Head of caudate nucleus (tissue), 42 donors: ENCODE results near the gene OPCML.

Experiments
- DNase-seq, 42 donors: peaks; one replicate each; pipeline versions ENCODE4 v3.0.0 to v3.0.0-alpha.2; 2020 to 2021; ENCODE audit warnings: mixed read lengths in 7 of 42
- intact Hi-C: fragments of 100-400 bp; cut with DNase I; formaldehyde crosslinking; loops from one replicate; pipeline ENCODE4 v1.15.0; 2022

OPCML gene

GRCh38 chr11:132792341-132793140 is 739.8 kb downstream of the OPCML start:
- no peak for DNase-seq
- intact Hi-C loops, result no loop called here

- intact Hi-C loops, result no loop called here
- DNase-seq, result no peak
Measured at GRCh38 chr11:132790971-132791370, 741.3 kb downstream of the OPCML start.

GRCh38 chr11:132790466-132790865 is 741.8 kb downstream of the OPCML start:
- intact Hi-C loops, result no loop called here
- no peak for DNase-seq

GRCh38 chr11:132788816-132789325 is 743.4 kb downstream of the OPCML start:
- DNase-seq, result no peak
- intact Hi-C loops, result no loop called here

GRCh38 chr11:132785878-132786277 is 746.4 kb downstream of the OPCML start:
- intact Hi-C loops, result no loop called here

GRCh38 chr11:132784441-132784840 is 747.9 kb downstream of the OPCML start:
- no peak for DNase-seq
- intact Hi-C loops, result no loop called here

More at GRCh38 chr11:132785878-132786277, 746.4 kb downstream of the OPCML start:
- no peak for DNase-seq

GRCh38 chr11:132782102-132782501 is 750.2 kb downstream of the OPCML start:
- intact Hi-C loops, result no loop called here
- DNase-seq, result no peak

- no peak for DNase-seq
- intact Hi-C loops, result no loop called here
Measured at GRCh38 chr11:132780046-132780445, 752.3 kb downstream of the OPCML start.

- DNase-seq, result no peak
- intact Hi-C loops, result no loop called here
Measured at GRCh38 chr11:132779497-132779896, 752.8 kb downstream of the OPCML start.

GRCh38 chr11:132777067-132777975 is 755.0 kb downstream of the OPCML start:
- intact Hi-C loops, result no loop called here
- DNase-seq, result no peak

GRCh38 chr11:132773751-132774150 is 758.5 kb downstream of the OPCML start:
- intact Hi-C loops, result no loop called here
- DNase-seq, result no peak

- peak in 25 of 42 donors; percentile 4 to 71 (median 30) for DNase-seq
- intact Hi-C loops, result no loop called here
Measured at GRCh38 chr11:132772703-132773545, 759.4 kb downstream of the OPCML start.

GRCh38 chr11:132771746-132772145 is 760.6 kb downstream of the OPCML start:
- intact Hi-C loops, result no loop called here
- no peak for DNase-seq

GRCh38 chr11:132770829-132771530 is 761.3 kb downstream of the OPCML start:
- intact Hi-C loops, result no loop called here
- DNase-seq, result no peak

- intact Hi-C loops, result no loop called here
- DNase-seq, result no peak
Measured at GRCh38 chr11:132763503-132763902, 768.8 kb downstream of the OPCML start.

- peak in 8 of 42 donors; percentile 12 to 46 (median 22) for DNase-seq
- intact Hi-C loops, result no loop called here
Measured at GRCh38 chr11:132755934-132756333, 776.4 kb downstream of the OPCML start.

- intact Hi-C loops, result no loop called here
- no peak for DNase-seq
Measured at GRCh38 chr11:132751516-132752250, 780.6 kb downstream of the OPCML start.

- no peak for DNase-seq
- intact Hi-C loops, result no loop called here
Measured at GRCh38 chr11:132746305-132746704, 786.0 kb downstream of the OPCML start.
